ENCODE results near the gene NDST4. TPM values are rescaled to one million over a fixed set of nuclear protein-coding genes. Genes with fewer than 3 reads are reported as not detected.

Gene NDST4
- total RNA-seq, 4 donors from 2014 or later = not detected

GRCh38 chr4:114815760-114816159 is 297.7 kb downstream of the NDST4 start:
- intact Hi-C loops (cut with DNase I) = no loop called here
- WGBS, 2 donors = 87 to 100% methylated on average over 1 of the region's 1 CpG

GRCh38 chr4:114813961-114814360 is 299.5 kb downstream of the NDST4 start:
- intact Hi-C loops (cut with DNase I) = no loop called here
- Histone ChIP-seq H3K4me1 (no peaks in the 10 kb centered on the region), H3K36me3 (no peaks in the 10 kb centered on the region), H3K4me3 (no peak overlapping the region), H3K27me3 (no peaks in the 10 kb centered on the region), H3K9me3 (no peaks in the 10 kb centered on the region), H3K27ac (no peak overlapping the region)
- TF ChIP-seq CTCF (IDR thresholded peaks at IDR 0.05) (no peak), POLR2A (IDR thresholded peaks at IDR 0.05) (no peak)
- WGBS, 2 donors = 65 to 72% methylated on average over 1 of the region's 1 CpG
- DNase-seq = no peak

More at GRCh38 chr4:114815760-114816159, 297.7 kb downstream of the NDST4 start:
- Histone ChIP-seq H3K4me1 (no peaks in the 10 kb centered on the region), H3K27me3 (no peaks in the 10 kb centered on the region), H3K36me3 (no peaks in the 10 kb centered on the region), H3K9me3 (no peaks in the 10 kb centered on the region), H3K4me3 (no peak overlapping the region), H3K27ac (no peak overlapping the region)
- no peak for DNase-seq
- TF ChIP-seq POLR2A (IDR thresholded peaks at IDR 0.05) (no peak), CTCF (IDR thresholded peaks at IDR 0.05) (no peak)

GRCh38 chr4:114811564-114812301 is 301.7 kb downstream of the NDST4 start:
- H3K27me3 ChIP-seq = no peaks in the 10 kb centered on the region
- H3K36me3 ChIP-seq = no peaks in the 10 kb centered on the region
- DNase-seq = no peak
- H3K9me3 ChIP-seq = no peaks in the 10 kb centered on the region
- intact Hi-C loops (cut with DNase I) = no loop called here
- no peak overlapping the region for H3K4me3 ChIP-seq
- H3K27ac ChIP-seq = no peak overlapping the region
- WGBS, 2 donors = 55 to 57% methylated on average over 4 of the region's 4 CpGs
- no peaks in the 10 kb centered on the region for H3K4me1 ChIP-seq
- TF ChIP-seq CTCF (IDR thresholded peaks at IDR 0.05) (no peak), POLR2A (IDR thresholded peaks at IDR 0.05) (no peak)

GRCh38 chr4:114807759-114808404 is 305.5 kb downstream of the NDST4 start:
- H3K4me3 ChIP-seq = no peak overlapping the region
- no peaks in the 10 kb centered on the region for H3K9me3 ChIP-seq
- intact Hi-C loops (cut with DNase I) = no loop called here
- no peak overlapping the region for H3K27ac ChIP-seq
- no peak for DNase-seq
- WGBS, 2 donors = 47 to 53% methylated on average over 12 to 13 of the region's 14 CpGs
- H3K4me1 ChIP-seq = no peaks in the 10 kb centered on the region
- no peaks in the 10 kb centered on the region for H3K27me3 ChIP-seq
- no peak for TF ChIP-seq POLR2A (IDR thresholded peaks at IDR 0.05)
- TF ChIP-seq CTCF (IDR thresholded peaks at IDR 0.05) = peak in 5 of 6 experiments; percentile 33 to 55 (median 39)
- H3K36me3 ChIP-seq = no peaks in the 10 kb centered on the region

GRCh38 chr4:114807357-114807756 is 306.1 kb downstream of the NDST4 start:
- 69 to 78% methylated on average over 3 to 7 of the region's 8 CpGs for WGBS, 2 donors

More at GRCh38 chr4:114807357-114807756, 306.1 kb downstream of the NDST4 start:
- TF ChIP-seq POLR2A (IDR thresholded peaks at IDR 0.05) = no peak
- no peak for TF ChIP-seq CTCF (IDR thresholded peaks at IDR 0.05)
- H3K27ac ChIP-seq = no peak overlapping the region
- H3K36me3 ChIP-seq = no peaks in the 10 kb centered on the region
- no peaks in the 10 kb centered on the region for H3K9me3 ChIP-seq
- H3K4me1 ChIP-seq = no peaks in the 10 kb centered on the region
- DNase-seq = no peak
- no peaks in the 10 kb centered on the region for H3K27me3 ChIP-seq
- intact Hi-C loops (cut with DNase I) = no loop called here
- H3K4me3 ChIP-seq = no peak overlapping the region
